A549 (cell line): ENCODE data around the gene POMT2. TPM values are rescaled to one million over a fixed set of nuclear protein-coding genes. Genes with fewer than 3 reads are reported as not detected.
A peak's percentile ranks its signal among the peaks of the same experiment; 100 is the strongest.

Source experiments
- ATAC-seq, 2 experiments: fragments of 200-7000 bp in 1 of 2; fragments of >200 bp in 1 of 2; cut with Nextera tagmentation in 1 of 2; cut with Tn5 transposase in 1 of 2; 3 replicates each; pipeline versions ENCODE4 v1.8.0 to v1.9.1; 2018 to 2020; ENCODE audit warnings: mild to moderate bottlenecking in 1 of 2, moderate library complexity in 1 of 2
- CTCF ChIA-PET: fragments of 300-600 bp; sonication (Branson Sonifier 250); formaldehyde crosslinking; extraction: SDS; loops from one replicate; lab custom pipeline; 2021; ENCODE audit warnings: antibody characterized with exemption, inconsistent platforms; lab: Yijun Ruan, JAX
- POLR2A ChIA-PET: fragments of 350-600 bp; formaldehyde crosslinking; extraction: SDS; loops from one replicate; lab custom pipeline; 2021; ENCODE audit warnings: antibody characterized with exemption, inconsistent platforms; lab: Yijun Ruan, JAX
- DNase-seq, 2 experiments: peaks; one replicate each; pipeline versions ENCODE4 v3.0.0 to v3.0.0-alpha.2; 2011 to 2016; ENCODE audit warnings: low read depth in 1 of 2, low spot score in 1 of 2
- FAIRE-seq: peaks from 2 replicates; lab custom pipeline; 2011; peaks lifted over from hg19 to GRCh38; lab: Jason Lieb, UNC
- H3K27ac ChIP-seq, 2 experiments: fragments of >200 bp; sonication (Bioruptor Twin); formaldehyde crosslinking; 3 replicates each; pipeline ENCODE4 v1.5.1; 2016 to 2017
- H3K4me1 ChIP-seq: fragments of >200 bp; sonication (Bioruptor Twin); formaldehyde crosslinking; 3 replicates; pipeline ENCODE4 v1.6.1; 2016
- H3K4me2 ChIP-seq: fragments of >200 bp; sonication (Bioruptor Twin); formaldehyde crosslinking; 3 replicates; pipeline ENCODE4 v1.6.1; 2016
- H3K4me3 ChIP-seq: fragments of >200 bp; sonication (Bioruptor Twin); formaldehyde crosslinking; 3 replicates; pipeline ENCODE4 v1.5.1; 2016
- H3K9me3 ChIP-seq: fragments of >200 bp; sonication (Bioruptor Twin); formaldehyde crosslinking; 3 replicates; pipeline ENCODE4 v1.6.1; 2016
- ATOH8 ChIP-seq: fragments of 250-450 bp; sonication (Bioruptor Pico); IDR thresholded peaks from 2 replicates; pipeline ENCODE4 v1.5.0; 2020; ENCODE audit warnings: low read depth, mild to moderate bottlenecking, moderate library complexity
- BCL3 ChIP-seq: fragments of >200 bp; sonication (Bioruptor Twin); formaldehyde crosslinking; IDR thresholded peaks from 3 replicates; pipeline ENCODE4 v1.6.1; 2016
- CBX2 ChIP-seq: fragments of 200-600 bp; sonication (generic); IDR thresholded peaks from 2 replicates; pipeline ENCODE4 v1.6.1; 2016; ENCODE audit warnings: low read depth, mild to moderate bottlenecking, borderline replicate concordance
- CBX8 ChIP-seq: fragments of 200-600 bp; sonication (generic); IDR thresholded peaks from 2 replicates; pipeline ENCODE4 v1.6.1; 2016
- CHD2 ChIP-seq: fragments of 150-350 bp; IDR thresholded peaks from 2 replicates; pipeline ENCODE4 v1.6.1; 2014; ENCODE audit warnings: low read length; ENCODE audit not compliant: partially characterized antibody
- ELK1 ChIP-seq: fragments of 150-350 bp; IDR thresholded peaks from 2 replicates; pipeline ENCODE4 v1.6.1; 2014; ENCODE audit warnings: low read depth, mild to moderate bottlenecking, low read length
- ESRRA ChIP-seq: fragments of 150-350 bp; IDR thresholded peaks from 2 replicates; pipeline ENCODE4 v1.6.1; 2014; ENCODE audit warnings: mild to moderate bottlenecking, low read length, borderline replicate concordance
- FOSB ChIP-seq: fragments of 250-450 bp; sonication (Bioruptor Pico); IDR thresholded peaks from 2 replicates; pipeline ENCODE4 v1.5.0; 2020; ENCODE audit warnings: mild to moderate bottlenecking, moderate library complexity
- FOSL2 ChIP-seq, 2 experiments: fragments of 450-650 bp in 1 of 2; fragments of >200 bp in 1 of 2; sonication (Bioruptor Twin) in 1 of 2; formaldehyde crosslinking; IDR thresholded peaks; 2 replicates each; pipeline versions ENCODE4 v1.5.0 to v1.6.1; 2016 to 2020; ENCODE audit warnings: mild to moderate bottlenecking in 1 of 2, moderate library complexity in 1 of 2
- GATA3 ChIP-seq: IDR thresholded peaks from 2 replicates; pipeline ENCODE4 v1.6.1; 2012; ENCODE audit warnings: borderline replicate concordance
- HES2 ChIP-seq: fragments of >200 bp; sonication (Bioruptor Twin); formaldehyde crosslinking; IDR thresholded peaks from 2 replicates; pipeline ENCODE4 v1.6.1; 2016
- HEYL ChIP-seq: fragments of 250-450 bp; sonication (Bioruptor Pico); IDR thresholded peaks from 2 replicates; pipeline ENCODE4 v1.8.0; 2021; ENCODE audit warnings: mild to moderate bottlenecking, moderate library complexity
- HMGXB4 ChIP-seq: fragments of 250-450 bp; sonication (Bioruptor Pico); IDR thresholded peaks from 2 replicates; pipeline ENCODE4 v1.5.0; 2021; ENCODE audit warnings: mild to moderate bottlenecking, moderate library complexity, borderline replicate concordance
- HOXA7 ChIP-seq: fragments of 250-450 bp; sonication (Bioruptor Pico); IDR thresholded peaks from 2 replicates; pipeline ENCODE4 v1.5.0; 2020; ENCODE audit warnings: mild to moderate bottlenecking, moderate library complexity
- MAFK ChIP-seq: fragments of 450-650 bp; IDR thresholded peaks from 2 replicates; pipeline ENCODE4 v1.6.1; 2014; ENCODE audit not compliant: partially characterized antibody
- MAX ChIP-seq: IDR thresholded peaks from 2 replicates; pipeline ENCODE4 v1.6.1; 2012
- NFE2L2 ChIP-seq: fragments of 150-350 bp; conservative IDR thresholded peaks from 2 replicates; pipeline ENCODE4 v1.6.1; 2014; ENCODE audit warnings: low read length
- NPAS2 ChIP-seq: fragments of 250-450 bp; sonication (Bioruptor Pico); IDR thresholded peaks from 2 replicates; pipeline ENCODE4 v1.8.0; 2022; ENCODE audit warnings: mild to moderate bottlenecking, moderate library complexity, borderline replicate concordance
- PHF8 ChIP-seq: fragments of 200-600 bp; sonication (generic); IDR thresholded peaks from 2 replicates; pipeline ENCODE4 v1.6.1; 2016; ENCODE audit warnings: low read depth, mild to moderate bottlenecking, antibody characterized with exemption, moderate library complexity, borderline replicate concordance
- POLR2AphosphoS2 ChIP-seq: conservative IDR thresholded peaks from 2 replicates; pipeline ENCODE4 v1.6.1; 2012; ENCODE audit warnings: low read length, improper control_type of control experiment, inconsistent platforms
- RAD21 ChIP-seq, 2 experiments: fragments of >200 bp in 1 of 2; sonication (Bioruptor Twin) in 1 of 2; formaldehyde crosslinking in 1 of 2; IDR thresholded peaks in 1 of 2; conservative IDR thresholded peaks in 1 of 2; 2 replicates in 1 of 2; 3 replicates in 1 of 2; pipeline ENCODE4 v1.6.1; 2012 to 2018; ENCODE audit warnings: inconsistent platforms in 1 of 2
- RARB ChIP-seq: fragments of 250-450 bp; sonication (Bioruptor Pico); IDR thresholded peaks from 2 replicates; pipeline ENCODE4 v1.8.0; 2021; ENCODE audit warnings: mild to moderate bottlenecking, moderate library complexity
- RCOR1 ChIP-seq: fragments of 150-350 bp; IDR thresholded peaks from 2 replicates; pipeline ENCODE4 v1.6.1; 2014; ENCODE audit warnings: antibody characterized with exemption, low read length, low read depth
- RFX5 ChIP-seq: fragments of 450-650 bp; IDR thresholded peaks from 2 replicates; pipeline ENCODE4 v1.7.1; 2014; ENCODE audit warnings: antibody characterized with exemption, mild to moderate bottlenecking, moderate library complexity
- SMC3 ChIP-seq: fragments of >200 bp; sonication (Bioruptor Twin); formaldehyde crosslinking; IDR thresholded peaks from 3 replicates; pipeline ENCODE4 v1.6.1; 2018; ENCODE audit warnings: inconsistent platforms
- TFCP2L1 ChIP-seq: fragments of 250-450 bp; sonication (Bioruptor Pico); IDR thresholded peaks from 2 replicates; pipeline ENCODE4 v1.5.0; 2021; ENCODE audit warnings: mild to moderate bottlenecking
- ZFP36 ChIP-seq: fragments of 450-650 bp; IDR thresholded peaks from 2 replicates; pipeline ENCODE4 v1.6.1; 2014; ENCODE audit warnings: borderline replicate concordance; ENCODE audit not compliant: partially characterized antibody
- ZNF302 ChIP-seq: fragments of 250-450 bp; sonication (Bioruptor Pico); IDR thresholded peaks from 2 replicates; pipeline ENCODE4 v1.9.0; 2021; ENCODE audit warnings: inconsistent platforms, mild to moderate bottlenecking, moderate library complexity
- WGBS: methylation state at CpG from one replicate; pipeline ENCODE4 v1.1.6; 2017; ENCODE audit errors: missing lambda C conversion rate; 5-methylcytosine and 5-hydroxymethylcytosine counted together
- polyA plus RNA-seq, 4 experiments: library from polyadenylated mRNA; depleted of rRNA in 3 of 4; stranded (reverse); fragments of >200 nt; fragmentation: RNase III in 1 of 4; extraction: RNeasy Plus Mini Kit Qiagen cat#74134 plus additional on column Dnase treatment in 1 of 4; gene quantifications; 2 replicates in 3 of 4; 3 replicates in 1 of 4; pipeline ENCODE4 v1.2.3, GENCODE V29; 2011 to 2017

POMT2 gene
- polyA plus RNA-seq, 2 of the 4 experiments (the other 2 are of a cell fraction) = 27.1 to 38.7 TPM

- TF ChIP-seq BCL3 (no peak), FOSB (CRISPR knock-in tag) (no peak)
- TF ChIP-seq, all 56 proteins: peak for 0
These were observed 63.0 kb downstream of the POMT2 start (continued) for GRCh38 chr14:77257700-77258099.

GRCh38 chr14:77256694-77257093 lies 64.0 kb downstream of the POMT2 start:
- POLR2A ChIA-PET = no interaction called here
- no peak overlapping the region for H3K27ac ChIP-seq
- WGBS = 56% methylated on average over 7 of the region's 8 CpGs

GRCh38 chr14:77253333-77254190 lies 67.1 kb downstream of the POMT2 start:
- WGBS = 42% methylated on average over 17 of the region's 20 CpGs
- Histone ChIP-seq H3K9me3 (no peaks in the 10 kb centered on the region), H3K4me3 (no peak overlapping the region), H3K27ac (no peak overlapping the region), H3K4me2 (no peak overlapping the region), H3K4me1 (no peaks in the 10 kb centered on the region)
- ATAC-seq = peak in 1 of 2 experiments; percentile 19; a peak in 1 of 6 replicates
- FAIRE-seq = no peak
- DNase-seq = no peak
- POLR2A ChIA-PET = no interaction called here
- CTCF ChIA-PET = no interaction called here
- TF ChIP-seq HOXA7 (CRISPR knock-in tag) (no peak), TFCP2L1 (CRISPR knock-in tag) (no peak), FOSL2 (IDR thresholded peaks at IDR 0.05) (no peak), FOSL2 (CRISPR knock-in tag; IDR thresholded peaks at IDR 0.05) (no peak), ATOH8 (CRISPR knock-in tag) (no peak), CHD2 (no peak), CBX2 (no peak), MAX (no peak), NFE2L2 (no peak), SMC3 (no peak), PHF8 (no peak), ESRRA (no peak)

More at GRCh38 chr14:77256694-77257093, 64.0 kb downstream of the POMT2 start:
- TF ChIP-seq TFCP2L1 (CRISPR knock-in tag) = no peak
- no peak for TF ChIP-seq RCOR1
- TF ChIP-seq RARB (CRISPR knock-in tag) = no peak
- TF ChIP-seq ZFP36 = no peak
- TF ChIP-seq MAFK = no peak
- no peak for TF ChIP-seq RAD21 (conservative IDR thresholded peaks at IDR 0.05 in 1 of 2, IDR thresholded peaks at IDR 0.05 in 1 of 2)
- TF ChIP-seq HMGXB4 (CRISPR knock-in tag) = no peak
- no peak for TF ChIP-seq CHD2
- TF ChIP-seq NPAS2 = no peak
- TF ChIP-seq HES2 = no peak
- no peak for TF ChIP-seq POLR2AphosphoS2
- no peak for TF ChIP-seq RFX5
- TF ChIP-seq HOXA7 (CRISPR knock-in tag) = no peak
- TF ChIP-seq CBX8 = no peak
- TF ChIP-seq FOSB (CRISPR knock-in tag) = no peak
- TF ChIP-seq GATA3 = no peak
- no peak for TF ChIP-seq ZNF302 (CRISPR knock-in tag)
- TF ChIP-seq HEYL (CRISPR knock-in tag) = no peak
- no peak for TF ChIP-seq ELK1
- H3K4me3 ChIP-seq = no peak overlapping the region
- ATAC-seq = no peak
- FAIRE-seq = no peak
- no peak for DNase-seq
- H3K4me1 ChIP-seq = no peaks in the 10 kb centered on the region
- no peak overlapping the region for H3K4me2 ChIP-seq
- CTCF ChIA-PET = interaction anchor here (1.0 kb wide), 1 partner anchor 69 kb away, joined by 3 read pairs; no protein-coding TSS in a partner anchor
- no peaks in the 10 kb centered on the region for H3K9me3 ChIP-seq
